BE2C (cell line): ENCODE data around the gene TM4SF1.

Source experiments
- DNase-seq: peaks from one replicate; pipeline ENCODE4 v3.0.0-alpha.2; 2020
- H3K27me3 ChIP-seq: fragments of 250-450 bp; sonication (Bioruptor Pico); 2 replicates; pipeline ENCODE4 v1.5.1; 2020; ENCODE audit warnings: mild to moderate bottlenecking
- H3K36me3 ChIP-seq: fragments of 250-450 bp; sonication (Bioruptor Pico); 2 replicates; pipeline ENCODE4 v1.5.1; 2020; ENCODE audit warnings: mild to moderate bottlenecking
- H3K4me1 ChIP-seq: fragments of 250-450 bp; sonication (Bioruptor Pico); 2 replicates; pipeline ENCODE4 v1.5.1; 2020
- H3K4me3 ChIP-seq: 2 replicates; pipeline ENCODE4 v1.5.1; 2011; ENCODE audit warnings: low read depth, low read length
- H3K9me3 ChIP-seq: fragments of 250-450 bp; sonication (Bioruptor Pico); 2 replicates; pipeline ENCODE4 v1.5.1; 2020
- TF ChIP-seq, protein P1 (sequence below): IDR thresholded peaks from 2 replicates; pipeline ENCODE4 v1.5.1; 2012; ENCODE audit warnings: mild to moderate bottlenecking, low read depth, low read length

TM4SF1 gene

GRCh38 chr3:149406244-149406752 lies 28.8 kb upstream of the TM4SF1 start:
- no peak for DNase-seq
- Histone ChIP-seq H3K4me3 (no peak overlapping the region), H3K9me3 (no peaks in the 10 kb centered on the region), H3K27me3 (no peaks in the 10 kb centered on the region), H3K4me1 (peaks cover 20% of the 10 kb centered on the region), H3K36me3 (no peaks in the 10 kb centered on the region)
- TF ChIP-seq, protein P1, sequence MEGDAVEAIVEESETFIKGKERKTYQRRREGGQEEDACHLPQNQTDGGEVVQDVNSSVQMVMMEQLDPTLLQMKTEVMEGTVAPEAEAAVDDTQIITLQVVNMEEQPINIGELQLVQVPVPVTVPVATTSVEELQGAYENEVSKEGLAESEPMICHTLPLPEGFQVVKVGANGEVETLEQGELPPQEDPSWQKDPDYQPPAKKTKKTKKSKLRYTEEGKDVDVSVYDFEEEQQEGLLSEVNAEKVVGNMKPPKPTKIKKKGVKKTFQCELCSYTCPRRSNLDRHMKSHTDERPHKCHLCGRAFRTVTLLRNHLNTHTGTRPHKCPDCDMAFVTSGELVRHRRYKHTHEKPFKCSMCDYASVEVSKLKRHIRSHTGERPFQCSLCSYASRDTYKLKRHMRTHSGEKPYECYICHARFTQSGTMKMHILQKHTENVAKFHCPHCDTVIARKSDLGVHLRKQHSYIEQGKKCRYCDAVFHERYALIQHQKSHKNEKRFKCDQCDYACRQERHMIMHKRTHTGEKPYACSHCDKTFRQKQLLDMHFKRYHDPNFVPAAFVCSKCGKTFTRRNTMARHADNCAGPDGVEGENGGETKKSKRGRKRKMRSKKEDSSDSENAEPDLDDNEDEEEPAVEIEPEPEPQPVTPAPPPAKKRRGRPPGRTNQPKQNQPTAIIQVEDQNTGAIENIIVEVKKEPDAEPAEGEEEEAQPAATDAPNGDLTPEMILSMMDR = no peak

- TF ChIP-seq, protein P1 = no peak
- H3K9me3 ChIP-seq = no peaks in the 10 kb centered on the region
- H3K4me1 ChIP-seq = peaks cover 8% of the 10 kb centered on the region
- no peak overlapping the region for H3K4me3 ChIP-seq
- no peaks in the 10 kb centered on the region for H3K27me3 ChIP-seq
- no peaks in the 10 kb centered on the region for H3K36me3 ChIP-seq
- DNase-seq = no peak
Measured at GRCh38 chr3:149403443-149403842, 26.0 kb upstream of the TM4SF1 start.

DNA sequence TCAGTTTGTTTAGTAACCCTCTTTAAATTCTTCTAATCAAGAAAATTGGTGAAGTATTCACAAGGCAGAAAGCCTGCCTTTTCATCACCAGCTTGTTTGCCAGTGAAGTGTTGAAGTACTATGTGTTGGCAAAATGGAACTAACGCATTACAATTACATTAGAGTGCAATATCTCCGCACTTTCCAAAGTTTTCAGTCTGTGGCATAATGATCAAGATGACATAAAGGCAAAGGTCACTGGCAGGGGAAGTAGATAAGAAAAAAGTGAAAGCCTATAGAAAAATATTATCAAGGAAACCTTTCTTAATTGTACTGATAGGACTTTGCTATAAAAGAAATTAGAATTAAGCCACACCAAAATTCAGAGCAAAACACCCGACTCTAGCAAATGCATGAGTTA lies 25.0 kb upstream of the TM4SF1 start:
- DNase-seq = no peak
- Histone ChIP-seq H3K36me3 (no peaks in the 10 kb centered on the region), H3K9me3 (no peaks in the 10 kb centered on the region), H3K27me3 (no peaks in the 10 kb centered on the region), H3K4me1 (0 out of 2 replicates have a peak, but pooled peaks cover 2% of the 10 kb centered on the region), H3K4me3 (no peak overlapping the region)
- TF ChIP-seq, protein P1 = no peak

- TF ChIP-seq, protein P1 = no peak
- H3K36me3 ChIP-seq = no peaks in the 10 kb centered on the region
- H3K9me3 ChIP-seq = no peaks in the 10 kb centered on the region
- H3K27me3 ChIP-seq = no peaks in the 10 kb centered on the region
- no peak for DNase-seq
- H3K4me1 ChIP-seq = peaks cover 6% of the 10 kb centered on the region
- H3K4me3 ChIP-seq = no peak overlapping the region
Measured at GRCh38 chr3:149401926-149402310, 24.5 kb upstream of the TM4SF1 start.

DNA sequence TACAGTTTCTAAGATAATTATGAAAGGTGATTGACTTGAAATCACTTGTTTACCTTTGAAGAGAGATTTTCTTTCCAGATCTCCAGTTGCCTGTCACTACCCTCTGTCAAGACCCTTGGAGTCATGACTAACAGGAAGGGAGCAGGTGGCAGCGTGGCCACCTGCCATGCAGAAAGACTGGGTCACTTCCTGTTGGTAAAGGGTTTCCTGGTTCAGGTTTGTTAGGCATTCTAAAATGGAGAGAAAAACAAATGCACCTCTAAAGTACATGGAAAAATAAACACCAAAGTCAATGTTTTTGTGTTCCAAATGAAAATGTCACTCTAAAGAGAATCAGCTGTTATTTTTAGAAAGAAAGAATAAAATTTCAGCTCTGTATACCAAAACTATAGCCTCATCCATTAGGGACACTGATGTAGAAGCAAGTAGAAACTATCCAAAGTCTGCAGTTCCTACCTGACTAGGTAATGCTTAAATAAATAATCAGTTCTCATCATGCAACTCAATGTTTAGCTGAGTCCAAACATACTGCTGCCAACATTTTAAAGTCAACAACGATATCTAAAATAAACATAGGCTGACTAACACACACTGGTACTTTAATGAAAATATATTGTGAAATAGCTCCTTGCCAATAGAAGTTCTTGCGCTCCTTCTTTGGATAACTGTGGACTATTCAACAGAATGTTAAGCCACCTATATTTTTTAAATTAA lies 23.9 kb upstream of the TM4SF1 start:
- H3K4me1 ChIP-seq = peaks cover 11% of the 10 kb centered on the region
- H3K27me3 ChIP-seq = no peaks in the 10 kb centered on the region
- TF ChIP-seq, protein P1 = no peak
- H3K36me3 ChIP-seq = no peaks in the 10 kb centered on the region
- H3K4me3 ChIP-seq = no peak overlapping the region
- DNase-seq = no peak
- H3K9me3 ChIP-seq = no peaks in the 10 kb centered on the region

DNA sequence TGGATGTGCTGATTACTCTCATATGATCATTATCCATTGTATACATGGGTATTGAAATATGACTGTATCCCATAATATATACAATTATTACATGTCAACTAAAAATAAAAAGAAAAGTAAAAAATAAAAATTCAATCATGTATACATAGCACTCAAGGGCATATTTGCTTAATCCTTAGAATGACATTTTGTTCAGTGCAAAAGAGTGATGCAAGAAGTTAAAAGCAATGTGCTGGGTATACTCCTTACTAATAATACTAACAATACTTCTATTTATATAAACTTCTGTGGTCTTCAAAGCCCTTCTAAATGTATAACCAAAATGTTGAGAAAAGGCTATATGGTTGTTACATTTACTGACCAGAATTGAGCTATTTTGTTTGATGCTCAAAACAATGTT lies 23.2 kb upstream of the TM4SF1 start:
- Histone ChIP-seq H3K27me3 (no peaks in the 10 kb centered on the region), H3K4me1 (peaks cover 18% of the 10 kb centered on the region)

More for the DNA sequence above, 23.2 kb upstream of the TM4SF1 start:
- Histone ChIP-seq H3K36me3 (no peaks in the 10 kb centered on the region), H3K9me3 (no peaks in the 10 kb centered on the region), H3K4me3 (no peak overlapping the region)
- no peak for DNase-seq
- TF ChIP-seq, protein P1 = no peak
